Transverse colon (tissue), 4 donors: ENCODE measurements around the gene COL4A1. TPM values are rescaled to one million over a fixed set of nuclear protein-coding genes. Genes with fewer than 3 reads are reported as not detected.

Experiments
- DNase-seq: peaks from one replicate; pipeline ENCODE4 v3.0.0-alpha.2; 2019
- H3K27ac ChIP-seq, 4 donors: fragments of 200-600 bp; sonication (generic); 2 replicates each; pipeline ENCODE4 v1.5.1; 2016 to 2018; ENCODE audit warnings: inconsistent platforms in 4 of 4
- H3K27me3 ChIP-seq: fragments of 200-600 bp; sonication (generic); 2 replicates; pipeline ENCODE4 v1.5.1; 2017; ENCODE audit warnings: inconsistent platforms
- H3K36me3 ChIP-seq, 4 donors: fragments of 200-600 bp; sonication (generic); 2 replicates each; pipeline ENCODE4 v1.5.1; 2017 to 2019; ENCODE audit warnings: inconsistent platforms in 4 of 4
- H3K4me1 ChIP-seq, 4 donors: fragments of 200-600 bp; sonication (generic); 2 replicates each; pipeline ENCODE4 v1.5.1; 2017 to 2020; ENCODE audit warnings: inconsistent platforms in 4 of 4
- H3K4me3 ChIP-seq, 4 donors: fragments of 200-600 bp; sonication (generic); 1 replicate in 1 of 4; 2 replicates in 3 of 4; pipeline versions ENCODE4 v1.5.1 to v1.6.1; 2017 to 2019; ENCODE audit warnings: inconsistent platforms in 4 of 4
- H3K9me3 ChIP-seq, 2 donors: fragments of 200-600 bp; sonication (generic); 2 replicates each; pipeline ENCODE4 v1.5.1; 2017 to 2019; ENCODE audit warnings: inconsistent platforms in 2 of 2
- CTCF ChIP-seq, 5 experiments: fragments of 200-600 bp in 3 of 5; fragments of 450-650 bp in 2 of 5; sonication (generic) in 3 of 5; IDR thresholded peaks; 1 replicate in 2 of 5; 2 replicates in 3 of 5; pipeline ENCODE4 v1.5.1; 2016 to 2017; ENCODE audit warnings: antibody characterized with exemption in 5 of 5, inconsistent platforms in 3 of 5, mild to moderate bottlenecking in 2 of 5, moderate library complexity in 1 of 5
- EP300 ChIP-seq: sonication (generic); formaldehyde crosslinking; IDR thresholded peaks from one replicate; pipeline ENCODE4 v1.6.1; 2017; ENCODE audit warnings: antibody characterized with exemption, low read depth
- POLR2A ChIP-seq: fragments of 450-650 bp; IDR thresholded peaks from one replicate; pipeline ENCODE4 v1.6.1; 2016; ENCODE audit warnings: antibody characterized with exemption, mild to moderate bottlenecking, moderate library complexity
- POLR2AphosphoS5 ChIP-seq, 3 donors: sonication (generic); formaldehyde crosslinking; IDR thresholded peaks; one replicate each; pipeline ENCODE4 v1.6.1; 2016; ENCODE audit warnings: antibody characterized with exemption in 3 of 3
- WGBS, 2 donors: methylation state at CpG; one replicate each; pipeline ENCODE4 v1.1.5; 2018; ENCODE audit warnings: low coverage in 1 of 2; 5-methylcytosine and 5-hydroxymethylcytosine counted together
- in situ Hi-C, 4 donors: fragments of 200-750 bp; cut with MboI; loops; one replicate each; pipeline versions ENCODE4 v1.15.0 to v1.15.1; 2017; ENCODE audit warnings: low sequenced_read_pairs in 3 of 4, low pct_ligation_motif_present in 1 of 4, low pct_unique_long_range_greater_than_20kb in 1 of 4
- intact Hi-C: fragments of 100-400 bp; cut with DNase I; formaldehyde crosslinking; loops from one replicate; pipeline ENCODE4 v1.15.1; 2023; ENCODE audit warnings: low total_unique reads
- total RNA-seq, 4 donors: library from RNA; depleted of rRNA; stranded (reverse); fragments of >200 nt; gene quantifications; one replicate each; pipeline ENCODE4 v1.1.0, GENCODE V29; 2016

Gene COL4A1
- total RNA-seq = 100 to 1,000 TPM in 2 of 4 donors, 10 to 100 TPM in 2; 46.4 to 180 (median 99.2) TPM

- Histone ChIP-seq H3K27me3 (peaks cover 37% of the 10 kb centered on the region), H3K4me3 (peak within 1 kb of the TSS; percentile 58 to 88 (median 74)), H3K36me3 (no peaks in the 10 kb centered on the region), H3K9me3 (no peaks in the 10 kb centered on the region), H3K27ac (peak within 1 kb of the TSS; percentile 88 to 98 (median 94)), H3K4me1 (peaks cover 0 to 39% (median 28%) of the 10 kb centered on the region in 4 donors)
- TF ChIP-seq POLR2A = peak; percentile 69
- no peak for TF ChIP-seq CTCF (IDR thresholded peaks at IDR 0.05)
- peak; percentile 85 to 94 (median 93) for TF ChIP-seq POLR2AphosphoS5 (IDR thresholded peaks at IDR 0.05)
- no peak for TF ChIP-seq EP300
- intact Hi-C loops = loop anchor here (5.0 to 10.0 kb wide), 3 partner anchors 35 to 108 kb away; no protein-coding TSS in a partner anchor
- peak; percentile 61 for DNase-seq
- 0 to 11% methylated on average over 10 to 68 of the region's 96 CpGs for WGBS, 2 donors
- in situ Hi-C loops = no loop called here
Observed at GRCh38 chr13:110306960-110307766, at the start of gene COL4A1, which contains the start of gene COL4A2. COL4A1 (minus strand) TSS chr13:110307157; CDS start chr13:110307027, 130 bp downstream. COL4A2 (plus strand) TSS chr13:110307284; CDS start chr13:110307904, 620 bp downstream.

- H3K9me3 ChIP-seq = no peaks in the 10 kb centered on the region
- H3K27ac ChIP-seq = peak overlapping the region in 3 of 4 donors; percentile 63 to 84 (median 80)
- H3K4me3 ChIP-seq = no peak overlapping the region
- intact Hi-C loops (no loop called here), in situ Hi-C loops (no loop called here)
- no peak for TF ChIP-seq POLR2A
- no peak for TF ChIP-seq CTCF (IDR thresholded peaks at IDR 0.05)
- H3K36me3 ChIP-seq = no peaks in the 10 kb centered on the region
- WGBS, 2 donors = 71 to 89% methylated on average over 9 to 12 of the region's 12 CpGs
- no peaks in the 10 kb centered on the region for H3K27me3 ChIP-seq
- peaks cover 22 to 49% (median 30%) of the 10 kb centered on the region in 4 donors for H3K4me1 ChIP-seq
- no peak for DNase-seq
Observed at GRCh38 chr13:110356362-110356761, 49.4 kb upstream of the COL4A1 start.

GRCh38 chr13:110354715-110355473, 47.9 kb upstream of the COL4A1 start:
- 22 to 53% methylated on average over 3 to 5 of the region's 5 CpGs for WGBS, 2 donors
- H3K27me3 ChIP-seq = no peaks in the 10 kb centered on the region
- no peak for DNase-seq
- in situ Hi-C loops = no loop called here
- H3K4me1 ChIP-seq = peaks cover 22 to 37% (median 25%) of the 10 kb centered on the region in 4 donors
- TF ChIP-seq EP300 (no peak), POLR2A (no peak), CTCF (IDR thresholded peaks at IDR 0.05) (no peak), POLR2AphosphoS5 (IDR thresholded peaks at IDR 0.05) (no peak)
- H3K9me3 ChIP-seq = no peaks in the 10 kb centered on the region
- no peaks in the 10 kb centered on the region for H3K36me3 ChIP-seq
- H3K4me3 ChIP-seq = no peak overlapping the region
- intact Hi-C loops = loop anchor here (5.0 kb wide), 2 partner anchors 42 to 673 kb away; no protein-coding TSS in a partner anchor
- peak overlapping the region; percentile 69 to 87 (median 84) for H3K27ac ChIP-seq

GRCh38 chr13:110354123-110354627, 47.2 kb upstream of the COL4A1 start:
- in situ Hi-C loops (no loop called here), intact Hi-C loops (loop anchor here (5.0 kb wide), 2 partner anchors 43 to 672 kb away; no protein-coding TSS in a partner anchor)
- no peak for TF ChIP-seq POLR2A
- no peak for TF ChIP-seq EP300
- peak in 2 of 3 donors; percentile 22 to 48 for TF ChIP-seq POLR2AphosphoS5 (IDR thresholded peaks at IDR 0.05)
- TF ChIP-seq CTCF (IDR thresholded peaks at IDR 0.05) = no peak
- no peak for DNase-seq
- Histone ChIP-seq H3K36me3 (no peaks in the 10 kb centered on the region), H3K9me3 (no peaks in the 10 kb centered on the region), H3K27me3 (no peaks in the 10 kb centered on the region), H3K4me3 (no peak overlapping the region), H3K4me1 (peaks cover 22 to 32% (median 25%) of the 10 kb centered on the region in 4 donors), H3K27ac (peak overlapping the region; percentile 69 to 87 (median 84))
- WGBS, 2 donors = 37 to 45% methylated on average over 3 to 6 of the region's 6 CpGs
